ENCODE data around the gene B9D1. TPM values are rescaled to one million over a fixed set of nuclear protein-coding genes. Genes with fewer than 3 reads are reported as not detected.

The B9D1 gene
- total RNA-seq, 1 donor from 2014 or later = 9.4 TPM

DNA sequence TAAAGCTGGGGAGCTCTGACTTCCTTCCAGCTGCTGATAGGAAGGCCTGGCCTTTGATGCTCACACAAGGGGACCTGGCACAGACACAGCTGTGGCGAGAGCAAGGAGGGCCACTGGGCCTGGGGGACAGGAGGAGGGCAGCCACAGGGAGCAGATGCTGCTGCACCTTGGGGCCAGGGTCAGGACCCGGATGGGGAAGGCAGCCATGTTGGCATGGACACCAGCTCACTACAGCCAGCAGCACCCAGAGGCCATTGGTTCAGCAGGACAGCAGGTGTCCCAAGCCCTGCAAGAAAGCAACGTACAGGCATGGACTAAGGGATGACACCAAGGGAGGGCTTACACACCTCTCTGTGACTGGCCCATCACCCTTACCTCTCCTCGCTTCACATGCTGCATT lies 40.5 kb upstream of the B9D1 start:
- no peak overlapping the region for H3K27ac Mint-ChIP-seq (ENCODE audit: unreplicated experiment)
- no peak for DNase-seq (ENCODE audit: low spot score)
- H3K36me3 Mint-ChIP-seq (ENCODE audit: low read depth) = no peaks in the 10 kb centered on the region
- H3K9me3 Mint-ChIP-seq (ENCODE audit: low read depth) = no peaks in the 10 kb centered on the region
- no peak for TF ChIP-seq CTCF (IDR thresholded peaks at IDR 0.05)
- H3K27me3 Mint-ChIP-seq (ENCODE audit: low read depth) = no peaks in the 10 kb centered on the region
- peaks cover 9% of the 10 kb centered on the region for H3K4me1 Mint-ChIP-seq (ENCODE audit: low read depth)
- H3K4me3 Mint-ChIP-seq (ENCODE audit: unreplicated experiment) = no peak overlapping the region

- no peaks in the 10 kb centered on the region for H3K9me3 Mint-ChIP-seq (ENCODE audit: low read depth)
- H3K4me3 Mint-ChIP-seq (ENCODE audit: unreplicated experiment) = no peak overlapping the region
- DNase-seq (ENCODE audit: low spot score) = no peak
- TF ChIP-seq CTCF (IDR thresholded peaks at IDR 0.05) = no peak
- H3K4me1 Mint-ChIP-seq (ENCODE audit: low read depth) = peaks cover 12% of the 10 kb centered on the region
- no peaks in the 10 kb centered on the region for H3K27me3 Mint-ChIP-seq (ENCODE audit: low read depth)
- H3K36me3 Mint-ChIP-seq (ENCODE audit: low read depth) = no peaks in the 10 kb centered on the region
- no peak overlapping the region for H3K27ac Mint-ChIP-seq (ENCODE audit: unreplicated experiment)
These were observed 39.6 kb upstream of the B9D1 start for GRCh38 chr17:19402171-19402570.

DNA sequence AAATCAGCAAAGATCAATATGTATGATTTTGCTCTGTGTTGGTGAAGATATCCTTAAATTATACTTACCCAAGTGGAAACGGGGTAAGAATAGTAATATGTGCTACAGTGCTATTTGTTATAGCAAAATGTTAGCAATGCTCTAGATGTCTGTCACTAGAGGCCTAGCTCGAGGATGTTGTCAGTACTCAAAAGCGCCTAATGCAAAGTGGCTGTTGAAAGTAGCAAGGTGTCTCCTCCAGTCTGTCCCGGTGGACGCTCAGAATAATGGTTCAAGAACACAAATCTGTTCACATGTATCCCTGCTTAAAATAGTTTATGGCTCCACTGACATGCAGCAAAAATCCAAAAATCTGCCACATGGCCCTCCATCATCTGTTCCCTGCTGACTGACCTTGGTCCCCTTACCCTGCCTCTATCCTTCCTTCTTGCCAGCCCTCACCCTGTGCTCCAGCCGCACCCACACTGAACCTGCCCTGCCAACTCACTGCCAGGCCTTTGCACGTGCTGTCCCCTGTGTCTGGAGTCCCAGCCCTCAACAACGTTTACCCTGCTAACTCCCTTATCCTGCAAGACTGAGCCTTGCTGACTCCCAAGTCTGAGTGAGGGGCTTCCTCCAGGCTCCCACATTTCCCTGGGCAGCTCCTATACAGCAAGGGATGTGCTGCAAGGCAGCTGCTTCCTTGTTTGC lies 38.9 kb upstream of the B9D1 start:
- no peaks in the 10 kb centered on the region for H3K9me3 Mint-ChIP-seq (ENCODE audit: low read depth)
- DNase-seq (ENCODE audit: low spot score) = no peak
- H3K4me1 Mint-ChIP-seq (ENCODE audit: low read depth) = peaks cover 12% of the 10 kb centered on the region
- no peaks in the 10 kb centered on the region for H3K36me3 Mint-ChIP-seq (ENCODE audit: low read depth)
- no peaks in the 10 kb centered on the region for H3K27me3 Mint-ChIP-seq (ENCODE audit: low read depth)
- H3K27ac Mint-ChIP-seq (ENCODE audit: unreplicated experiment) = no peak overlapping the region
- no peak for TF ChIP-seq CTCF (IDR thresholded peaks at IDR 0.05)
- H3K4me3 Mint-ChIP-seq (ENCODE audit: unreplicated experiment) = no peak overlapping the region

DNA sequence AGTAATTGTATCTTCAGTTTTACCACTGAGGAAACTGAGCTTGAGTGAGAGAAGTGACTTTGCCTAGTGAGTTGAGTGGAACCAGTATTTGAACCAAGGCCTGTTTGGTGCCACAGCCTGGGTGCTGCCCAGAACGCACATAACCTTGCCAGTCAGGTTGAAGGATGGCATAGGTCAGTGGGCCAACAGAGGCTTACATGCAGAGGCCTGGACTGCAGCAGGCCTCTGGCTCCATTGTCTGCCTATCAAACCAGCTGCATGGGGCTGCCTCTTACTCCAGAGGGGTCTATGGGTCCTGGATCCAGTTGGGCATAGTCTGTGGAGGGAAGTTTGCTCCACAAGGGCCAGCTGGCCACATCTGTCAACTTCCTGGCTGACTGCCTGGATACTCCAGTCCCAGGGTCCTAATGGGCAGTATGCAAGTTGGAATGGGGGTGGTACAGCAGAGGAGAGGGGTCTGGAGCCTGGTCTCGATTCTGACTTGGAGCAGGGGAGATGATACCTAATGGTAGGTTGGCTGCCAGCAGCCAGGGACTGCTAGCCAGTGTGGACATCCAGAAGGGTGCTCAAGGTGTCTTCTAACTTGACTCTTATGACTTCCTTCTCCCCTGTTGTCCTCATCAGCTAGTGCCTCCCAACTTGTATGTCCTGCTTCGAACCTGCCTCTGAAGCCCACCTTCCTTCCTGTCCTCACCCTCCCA lies 37.4 kb upstream of the B9D1 start:
- Mint-ChIP-seq H3K27ac (ENCODE audit: unreplicated experiment) (no peak overlapping the region), H3K27me3 (ENCODE audit: low read depth) (no peaks in the 10 kb centered on the region), H3K4me1 (ENCODE audit: low read depth) (peaks cover 12% of the 10 kb centered on the region), H3K9me3 (ENCODE audit: low read depth) (no peaks in the 10 kb centered on the region), H3K4me3 (ENCODE audit: unreplicated experiment) (no peak overlapping the region), H3K36me3 (ENCODE audit: low read depth) (no peaks in the 10 kb centered on the region)
- TF ChIP-seq CTCF (IDR thresholded peaks at IDR 0.05) = no peak
- no peak for DNase-seq (ENCODE audit: low spot score)

DNA sequence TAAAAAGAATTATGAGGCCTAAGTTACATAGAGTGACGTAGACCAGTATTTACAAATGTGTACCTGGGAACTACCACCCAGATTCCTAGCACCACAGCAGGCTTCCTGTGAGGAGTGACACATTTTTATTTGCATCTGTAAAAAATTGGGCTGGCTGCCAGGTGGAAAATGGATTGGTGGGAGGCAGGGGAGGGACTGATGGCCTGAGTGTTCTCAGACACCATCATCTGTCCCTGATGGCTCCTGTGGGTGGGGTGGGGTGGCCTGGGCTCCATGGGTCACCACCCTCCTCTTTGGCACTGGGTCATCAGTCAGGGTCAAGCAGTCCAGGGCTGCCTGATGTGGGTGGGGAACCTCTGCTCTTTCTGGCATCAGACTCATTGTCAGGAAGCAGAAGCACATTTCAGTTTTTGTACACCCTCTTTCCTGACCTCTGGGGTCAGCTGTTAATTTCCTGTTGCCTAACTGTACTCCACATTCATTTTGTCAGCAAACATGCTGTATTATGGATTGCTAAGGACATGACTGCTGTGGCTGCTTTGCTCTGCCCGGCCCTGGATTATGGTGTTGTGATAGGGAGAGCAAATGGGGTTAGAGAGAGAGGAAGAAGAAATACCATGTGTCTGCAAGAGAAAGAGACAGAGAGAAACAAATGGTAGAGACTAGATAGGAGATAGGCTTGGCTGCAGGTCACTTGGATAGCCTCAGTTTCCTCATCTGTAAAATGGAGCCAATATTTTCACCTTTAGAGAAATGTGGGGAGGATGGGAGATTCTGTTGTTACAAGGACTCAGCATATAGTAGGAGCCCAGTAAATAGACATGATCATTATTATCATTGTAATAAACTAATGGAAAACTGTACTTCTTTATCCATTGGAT lies 36.0 kb upstream of the B9D1 start:
- H3K9me3 Mint-ChIP-seq (ENCODE audit: low read depth) = no peaks in the 10 kb centered on the region
- H3K4me1 Mint-ChIP-seq (ENCODE audit: low read depth) = peaks cover 12% of the 10 kb centered on the region
- H3K27me3 Mint-ChIP-seq (ENCODE audit: low read depth) = no peaks in the 10 kb centered on the region
- TF ChIP-seq CTCF (IDR thresholded peaks at IDR 0.05) = no peak
- no peak for DNase-seq (ENCODE audit: low spot score)
- no peak overlapping the region for H3K4me3 Mint-ChIP-seq (ENCODE audit: unreplicated experiment)
- H3K36me3 Mint-ChIP-seq (ENCODE audit: low read depth) = no peaks in the 10 kb centered on the region
- H3K27ac Mint-ChIP-seq (ENCODE audit: unreplicated experiment) = peak overlapping the region; percentile 57

All from chondrocyte (in vitro differentiated cells).